NAMALWA (cell line): ENCODE measurements around the gene HAS3.
A peak's percentile ranks its signal among the peaks of the same experiment; 100 is the strongest.

Experiments used
- DNase-seq: peaks from one replicate; pipeline ENCODE4 v3.0.0-alpha.2; 2015; ENCODE audit warnings: low spot score

Gene HAS3

GRCh38 chr16:69089091-69089910 lies 16.2 kb upstream of the HAS3 start:
- DNase-seq = no peak

GRCh38 chr16:69093974-69094373 lies 11.5 kb upstream of the HAS3 start:
- DNase-seq = no peak

- DNase-seq = no peak
These were observed 11.0 kb upstream of the HAS3 start for GRCh38 chr16:69094501-69094900.

GRCh38 chr16:69095193-69095592 lies 10.3 kb upstream of the HAS3 start:
- no peak for DNase-seq

- DNase-seq = no peak
These were observed 5.3 kb upstream of the HAS3 start for GRCh38 chr16:69100071-69100691.

GRCh38 chr16:69106491-69107315 lies 1.2 kb downstream of the HAS3 start:
- no peak for DNase-seq

- DNase-seq = no peak
These were observed 2.0 kb downstream of the HAS3 start for GRCh38 chr16:69107316-69107962.

- DNase-seq = no peak
These were observed 2.8 kb downstream of the HAS3 start for GRCh38 chr16:69108064-69108904.

- no peak for DNase-seq
These were observed 3.4 kb downstream of the HAS3 start for GRCh38 chr16:69108905-69109252.

- DNase-seq = no peak
These were observed 4.2 kb downstream of the HAS3 start for GRCh38 chr16:69109486-69110270.

GRCh38 chr16:69110406-69110805 lies 5.0 kb downstream of the HAS3 start:
- DNase-seq = no peak

GRCh38 chr16:69111216-69111875 lies 5.9 kb downstream of the HAS3 start:
- no peak for DNase-seq

GRCh38 chr16:69111876-69112230 lies 6.4 kb downstream of the HAS3 start:
- DNase-seq = no peak

GRCh38 chr16:69112285-69113129 lies 7.1 kb downstream of the HAS3 start:
- peak; percentile 72 for DNase-seq

GRCh38 chr16:69113216-69113615 lies 7.8 kb downstream of the HAS3 start:
- DNase-seq = no peak

- DNase-seq = no peak
These were observed 9.0 kb downstream of the HAS3 start for GRCh38 chr16:69114346-69114975.

- DNase-seq = no peak
These were observed 9.5 kb downstream of the HAS3 start for GRCh38 chr16:69114976-69115355.

- no peak for DNase-seq
These were observed 9.9 kb downstream of the HAS3 start for GRCh38 chr16:69115361-69115760.

- DNase-seq = no peak
These were observed 10.4 kb downstream of the HAS3 start for GRCh38 chr16:69115837-69116236.
